Fibroblast of skin of scalp (primary cell): ENCODE results near the gene SNHG17.
A peak's percentile ranks its signal among the peaks of the same experiment; 100 is the strongest.
"Not testable (repeated sequence)": the region's sequence is repeated elsewhere in the genome, so short reads cannot be mapped to it uniquely, and the experiment has no call there.

Source experiments
- DNase-seq: peaks from one replicate; pipeline ENCODE4 v3.0.0-alpha.2; 2013

Gene SNHG17

GRCh38 chr20:38447251-38447661, 12.1 kb upstream of the SNHG17 start:
- no peak for DNase-seq

- DNase-seq, result peak; percentile 95
Measured at GRCh38 chr20:38446441-38447209, 11.5 kb upstream of the SNHG17 start.

GRCh38 chr20:38445901-38446425, 10.8 kb upstream of the SNHG17 start:
- DNase-seq, result no peak

- no peak for DNase-seq
Measured at GRCh38 chr20:38445381-38445796, 10.3 kb upstream of the SNHG17 start.

- DNase-seq, result no peak
Measured at GRCh38 chr20:38441916-38442315, 6.8 kb upstream of the SNHG17 start.

GRCh38 chr20:38441110-38441509, 6.0 kb upstream of the SNHG17 start:
- DNase-seq, result not testable (repeated sequence)

GRCh38 chr20:38437796-38438195, 2.7 kb upstream of the SNHG17 start:
- no peak for DNase-seq

- DNase-seq, result peak; percentile 89
Measured at GRCh38 chr20:38435555-38435939, 419 bp upstream of the SNHG17 start.

GRCh38 chr20:38434301-38434741, 807 bp downstream of the SNHG17 start:
- DNase-seq, result no peak

- DNase-seq, result no peak
Measured at GRCh38 chr20:38433304-38433972, 1.7 kb downstream of the SNHG17 start.

- not testable (repeated sequence) for DNase-seq
Measured at GRCh38 chr20:38432870-38433269, 2.3 kb downstream of the SNHG17 start.

- DNase-seq, result no peak
Measured at GRCh38 chr20:38432292-38432691, 2.8 kb downstream of the SNHG17 start.

- no peak for DNase-seq
Measured at GRCh38 chr20:38430679-38431325, 4.3 kb downstream of the SNHG17 start.

GRCh38 chr20:38429301-38429700, 5.8 kb downstream of the SNHG17 start:
- no peak for DNase-seq

GRCh38 chr20:38428800-38429199, 6.3 kb downstream of the SNHG17 start:
- DNase-seq, result no peak

- no peak for DNase-seq
Measured at GRCh38 chr20:38427655-38428023, 7.5 kb downstream of the SNHG17 start.

GRCh38 chr20:38426006-38426897, 8.9 kb downstream of the SNHG17 start:
- peak; percentile 91 for DNase-seq

GRCh38 chr20:38424401-38424800, 10.7 kb downstream of the SNHG17 start:
- no peak for DNase-seq

- no peak for DNase-seq
Measured at GRCh38 chr20:38423541-38423940, 11.6 kb downstream of the SNHG17 start.

GRCh38 chr20:38421915-38422314, 13.2 kb downstream of the SNHG17 start:
- no peak for DNase-seq

GRCh38 chr20:38420388-38421085, 14.6 kb downstream of the SNHG17 start:
- DNase-seq, result no peak
